Limb (tissue), 2 donors: ENCODE measurements around the gene AHI1.

ENCODE experiments used
- DNase-seq, 2 donors: peaks; one replicate each; pipeline ENCODE4 v3.0.0-alpha.2; 2016; ENCODE audit errors: extremely low spot score in 2 of 2

Gene AHI1

GRCh38 chr6:135497412-135498184, at the start of gene AHI1:
AHI1 (minus strand) TSS chr6:135497740; CDS start chr6:135492237, 5,503 bp downstream.
- peak; percentile 93 to 95 for DNase-seq

- DNase-seq: no peak
These were observed 49.3 kb upstream of the AHI1 start for GRCh38 chr6:135546680-135547418.

- no peak for DNase-seq
These were observed 48.7 kb upstream of the AHI1 start for GRCh38 chr6:135546206-135546605.

GRCh38 chr6:135540207-135540840, 42.8 kb upstream of the AHI1 start:
- DNase-seq: no peak

GRCh38 chr6:135537741-135538301, 40.3 kb upstream of the AHI1 start:
- no peak for DNase-seq

GRCh38 chr6:135535989-135536414, 38.5 kb upstream of the AHI1 start:
- peak in 1 of 2 donors; percentile 75 for DNase-seq

- DNase-seq: no peak
These were observed 37.3 kb upstream of the AHI1 start for GRCh38 chr6:135534773-135535380.

- DNase-seq: no peak
These were observed 35.0 kb upstream of the AHI1 start for GRCh38 chr6:135532559-135532958.

GRCh38 chr6:135531954-135532490, 34.5 kb upstream of the AHI1 start:
- no peak for DNase-seq

- DNase-seq: no peak
These were observed 32.6 kb upstream of the AHI1 start for GRCh38 chr6:135530113-135530512.

GRCh38 chr6:135527960-135528249, 30.4 kb upstream of the AHI1 start:
- DNase-seq: peak in 1 of 2 donors; percentile 63

- DNase-seq: peak; percentile 22 to 39
These were observed 29.8 kb upstream of the AHI1 start for GRCh38 chr6:135527116-135527959.

GRCh38 chr6:135525594-135525993, 28.1 kb upstream of the AHI1 start:
- no peak for DNase-seq

GRCh38 chr6:135522965-135523692, 25.6 kb upstream of the AHI1 start:
- DNase-seq: no peak

- no peak for DNase-seq
These were observed 23.9 kb upstream of the AHI1 start for GRCh38 chr6:135521431-135521830.

- no peak for DNase-seq
These were observed 23.2 kb upstream of the AHI1 start for GRCh38 chr6:135520781-135521180.

- no peak for DNase-seq
These were observed 21.8 kb upstream of the AHI1 start for GRCh38 chr6:135519348-135519747.

GRCh38 chr6:135517527-135517926, 20.0 kb upstream of the AHI1 start:
- no peak for DNase-seq

GRCh38 chr6:135514706-135515105, 17.2 kb upstream of the AHI1 start:
- DNase-seq: no peak
